ENCODE results near the gene OTOG.

Gene OTOG

DNA sequence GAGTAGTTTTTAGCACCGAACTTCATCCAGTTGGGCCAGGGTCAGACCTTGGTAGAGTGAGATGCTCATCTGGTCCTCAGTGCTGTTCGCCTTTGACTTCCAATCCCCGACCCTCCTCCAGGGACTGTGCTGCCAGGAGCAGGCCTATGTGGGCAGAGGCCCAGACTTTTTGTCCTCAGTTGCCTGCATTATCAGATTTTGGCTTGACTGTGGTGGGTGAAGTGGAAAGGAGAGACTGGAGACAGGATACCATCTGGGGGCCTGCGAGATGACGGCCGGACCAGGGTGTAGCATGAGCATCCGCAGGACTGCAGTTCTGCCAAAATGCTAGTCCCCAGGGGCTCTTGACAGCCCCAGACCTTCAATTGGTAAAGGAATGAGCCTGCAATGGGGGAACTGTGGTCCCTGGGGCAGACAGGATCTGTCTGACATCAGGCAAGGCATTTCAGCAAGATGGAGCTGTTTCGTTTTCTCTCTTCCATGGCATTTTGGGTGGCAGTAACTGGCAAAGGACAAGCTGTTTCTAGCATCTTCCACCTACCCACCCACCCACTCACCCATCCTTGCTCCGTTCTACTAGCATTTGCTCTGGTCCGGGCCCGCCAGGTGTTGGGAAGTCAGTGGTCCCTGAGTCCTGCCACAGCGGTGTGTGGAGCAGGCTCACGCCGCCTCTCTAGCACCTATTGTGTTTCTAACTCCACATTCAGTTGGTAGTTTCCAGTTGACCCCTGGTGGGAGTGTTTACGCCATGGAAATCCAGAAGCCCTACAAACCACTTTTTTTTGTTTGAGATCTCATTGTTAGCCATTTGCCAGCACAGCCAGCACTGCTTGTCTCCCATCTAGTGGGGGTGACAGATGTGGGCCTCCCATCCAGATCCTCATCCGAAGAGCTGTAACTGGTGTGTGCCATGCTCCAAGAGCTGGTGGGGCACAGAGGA lies 53.5 kb downstream of the OTOG start:
- no peaks in the 10 kb centered on the region for H3K9me3 ChIP-seq (ENCODE audit: control insufficient read depth in 5 of 5, low read length in 5 of 5)
- peaks cover 0 to 15% (median 9%) of the 10 kb centered on the region in 5 donors for H3K27me3 ChIP-seq (ENCODE audit: control insufficient read depth in 5 of 5, insufficient read depth in 4 of 5, low read length in 5 of 5)
- no peaks in the 10 kb centered on the region for H3K36me3 ChIP-seq (ENCODE audit: control insufficient read depth in 5 of 5, insufficient read depth in 5 of 5, low read length in 5 of 5)
- H3K4me3 ChIP-seq (ENCODE audit: low read depth in 1 of 5, low read length in 5 of 5) = no peak overlapping the region
- H3K27ac ChIP-seq (ENCODE audit: low read depth, low read length) = no peak overlapping the region
- H3K4me1 ChIP-seq (ENCODE audit: control insufficient read depth in 5 of 5, insufficient read depth in 5 of 5, low read length in 5 of 5) = no peaks in the 10 kb centered on the region
- H3K9ac ChIP-seq (ENCODE audit: low read length in 5 of 5) = no peak overlapping the region

DNA sequence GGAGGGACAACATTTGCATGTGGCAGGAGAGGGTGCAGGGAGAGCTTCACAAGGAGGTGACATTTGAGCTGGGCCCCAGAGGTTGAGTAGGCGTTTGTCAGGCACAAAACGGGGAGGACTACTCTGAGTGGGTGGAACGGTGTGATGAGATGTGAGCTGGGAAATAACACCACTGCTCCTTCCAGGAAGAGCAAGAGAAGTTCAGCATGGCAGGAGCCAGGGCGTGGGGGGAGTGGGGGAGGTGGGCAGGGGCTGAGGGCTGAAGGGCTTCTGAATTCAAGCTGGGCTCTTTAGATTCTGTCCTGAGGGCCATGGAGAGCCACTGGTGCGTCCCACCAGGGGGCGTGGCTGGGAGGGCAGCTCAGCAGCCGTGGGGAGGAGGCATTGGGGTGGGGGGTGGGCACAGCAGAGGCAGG lies 54.2 kb downstream of the OTOG start:
- Histone ChIP-seq H3K9me3 (ENCODE audit: control insufficient read depth in 5 of 5, low read length in 5 of 5) (no peaks in the 10 kb centered on the region), H3K9ac (ENCODE audit: low read length in 5 of 5) (no peak overlapping the region), H3K27ac (ENCODE audit: low read depth, low read length) (no peak overlapping the region), H3K27me3 (ENCODE audit: control insufficient read depth in 5 of 5, insufficient read depth in 4 of 5, low read length in 5 of 5) (peaks cover 0 to 17% (median 12%) of the 10 kb centered on the region in 5 donors), H3K4me1 (ENCODE audit: control insufficient read depth in 5 of 5, insufficient read depth in 5 of 5, low read length in 5 of 5) (no peaks in the 10 kb centered on the region), H3K36me3 (ENCODE audit: control insufficient read depth in 5 of 5, insufficient read depth in 5 of 5, low read length in 5 of 5) (no peaks in the 10 kb centered on the region), H3K4me3 (ENCODE audit: low read depth in 1 of 5, low read length in 5 of 5) (no peak overlapping the region)

DNA sequence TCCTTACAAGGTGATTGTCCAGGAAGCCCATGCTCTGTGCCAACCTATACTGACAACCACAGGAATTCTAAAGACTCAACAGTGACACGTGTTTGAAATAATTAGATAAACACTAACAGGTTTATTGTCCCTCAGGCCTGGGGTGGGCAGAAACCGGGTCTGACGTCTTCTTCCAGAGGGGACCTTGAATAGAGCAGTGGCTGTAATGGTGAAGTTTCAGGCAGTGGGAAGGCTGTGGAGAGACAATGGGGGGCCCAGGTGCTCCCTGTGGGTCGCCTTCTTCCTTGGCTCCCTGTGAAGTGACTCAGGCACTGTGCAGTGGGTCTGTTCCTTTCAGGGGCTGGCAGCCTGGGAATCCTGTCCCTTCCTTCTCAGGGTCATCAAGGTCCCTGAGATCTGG lies 54.6 kb downstream of the OTOG start:
- H3K9ac ChIP-seq (ENCODE audit: low read length in 5 of 5) = no peak overlapping the region
- H3K9me3 ChIP-seq (ENCODE audit: control insufficient read depth in 5 of 5, low read length in 5 of 5) = no peaks in the 10 kb centered on the region
- H3K4me3 ChIP-seq (ENCODE audit: low read depth in 1 of 5, low read length in 5 of 5) = no peak overlapping the region
- peaks cover 0 to 18% (median 12%) of the 10 kb centered on the region in 5 donors for H3K27me3 ChIP-seq (ENCODE audit: control insufficient read depth in 5 of 5, insufficient read depth in 4 of 5, low read length in 5 of 5)
- no peak overlapping the region for H3K27ac ChIP-seq (ENCODE audit: low read depth, low read length)
- no peaks in the 10 kb centered on the region for H3K36me3 ChIP-seq (ENCODE audit: control insufficient read depth in 5 of 5, insufficient read depth in 5 of 5, low read length in 5 of 5)
- no peaks in the 10 kb centered on the region for H3K4me1 ChIP-seq (ENCODE audit: control insufficient read depth in 5 of 5, insufficient read depth in 5 of 5, low read length in 5 of 5)

DNA sequence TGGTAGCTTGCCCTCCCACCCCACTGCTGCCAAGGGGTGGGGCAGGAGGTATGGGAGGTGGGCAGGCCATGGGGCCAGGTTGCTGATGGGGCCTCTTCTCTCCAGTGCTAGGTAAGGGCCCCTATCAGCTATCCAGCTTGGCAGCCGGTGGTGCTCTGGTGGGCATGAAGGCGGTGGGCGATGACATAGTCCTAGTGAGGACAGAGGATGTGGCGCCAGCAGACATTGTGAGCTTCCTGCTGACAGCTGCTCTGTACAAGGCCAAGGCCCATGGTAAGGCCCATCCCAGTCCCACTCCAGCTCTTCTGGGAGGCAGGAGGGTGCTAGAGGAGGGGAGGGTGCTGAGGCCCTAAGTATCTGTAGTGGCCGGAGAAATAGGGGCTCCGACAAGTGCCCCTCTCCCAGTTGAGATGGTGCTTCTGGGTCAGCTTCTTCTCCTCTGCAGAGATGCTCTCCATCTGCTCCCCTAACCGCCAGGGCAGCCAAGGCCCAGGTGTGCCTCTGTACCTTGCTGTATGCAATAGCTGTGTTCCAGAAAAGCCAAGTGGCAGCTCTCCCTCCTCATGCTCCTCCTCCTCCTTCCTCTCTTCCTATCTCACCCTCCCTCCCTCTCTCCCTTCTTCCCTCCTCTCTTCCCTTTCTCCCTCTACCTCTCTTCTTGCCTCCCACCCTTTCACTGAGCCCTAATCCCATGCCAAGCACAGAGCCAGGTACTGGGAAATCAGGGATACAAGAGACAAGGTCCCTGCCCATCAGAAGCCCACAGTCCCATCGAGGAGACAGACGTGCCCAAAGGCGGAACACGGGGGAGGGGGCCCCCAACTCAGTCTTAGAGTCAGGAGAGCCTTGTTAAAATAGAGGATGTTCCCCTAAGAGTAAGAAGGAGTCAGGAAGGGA lies 55.3 kb downstream of the OTOG start:
- H3K27ac ChIP-seq (ENCODE audit: low read depth, low read length) = no peak overlapping the region
- no peaks in the 10 kb centered on the region for H3K36me3 ChIP-seq (ENCODE audit: control insufficient read depth in 5 of 5, insufficient read depth in 5 of 5, low read length in 5 of 5)
- no peak overlapping the region for H3K4me3 ChIP-seq (ENCODE audit: low read depth in 1 of 5, low read length in 5 of 5)
- H3K9ac ChIP-seq (ENCODE audit: low read length in 5 of 5) = no peak overlapping the region
- H3K9me3 ChIP-seq (ENCODE audit: control insufficient read depth in 5 of 5, low read length in 5 of 5) = no peaks in the 10 kb centered on the region
- peaks cover 0 to 19% (median 12%) of the 10 kb centered on the region in 5 donors for H3K27me3 ChIP-seq (ENCODE audit: control insufficient read depth in 5 of 5, insufficient read depth in 4 of 5, low read length in 5 of 5)
- H3K4me1 ChIP-seq (ENCODE audit: control insufficient read depth in 5 of 5, insufficient read depth in 5 of 5, low read length in 5 of 5) = no peaks in the 10 kb centered on the region

DNA sequence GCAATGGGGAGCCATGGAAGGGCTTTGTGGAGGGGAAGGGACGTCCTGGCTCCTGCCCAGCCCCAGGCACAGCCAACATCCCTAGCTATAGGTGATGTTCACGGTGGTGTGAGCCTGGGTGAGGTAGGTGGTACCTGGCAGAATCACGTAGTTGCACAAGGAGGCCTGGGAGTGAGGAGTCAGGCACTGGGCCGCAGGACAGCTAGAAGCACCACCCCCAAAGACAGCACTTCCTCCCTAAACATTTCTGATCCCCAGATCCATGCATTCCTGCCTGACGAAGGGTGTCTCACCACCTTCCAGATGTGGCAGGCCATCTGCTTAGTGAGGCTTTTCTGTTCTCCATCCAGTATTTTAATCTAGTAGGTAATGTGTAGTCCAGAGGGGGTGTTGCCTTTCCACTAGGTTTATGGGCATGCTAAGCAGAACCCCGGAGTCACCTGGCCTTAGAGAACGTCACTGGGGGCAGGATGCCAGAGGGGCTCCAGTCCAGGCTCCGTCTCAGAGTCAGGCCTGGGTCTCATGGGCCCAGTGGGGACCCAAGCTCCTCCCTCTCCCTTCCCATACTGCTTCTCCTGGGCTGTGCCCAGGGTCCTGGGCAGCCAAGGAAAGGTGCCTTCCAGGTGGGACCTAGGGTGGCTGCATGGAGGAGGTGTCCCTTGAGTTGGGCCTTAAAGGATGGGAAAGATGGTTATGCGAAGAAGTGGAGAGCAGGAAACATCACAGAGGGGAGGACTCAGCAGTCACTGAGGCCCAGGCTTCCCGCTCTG lies 56.2 kb downstream of the OTOG start:
- Histone ChIP-seq H3K36me3 (ENCODE audit: control insufficient read depth in 5 of 5, insufficient read depth in 5 of 5, low read length in 5 of 5) (no peaks in the 10 kb centered on the region), H3K4me3 (ENCODE audit: low read depth in 1 of 5, low read length in 5 of 5) (no peak overlapping the region), H3K27ac (ENCODE audit: low read depth, low read length) (no peak overlapping the region), H3K9ac (ENCODE audit: low read length in 5 of 5) (no peak overlapping the region), H3K4me1 (ENCODE audit: control insufficient read depth in 5 of 5, insufficient read depth in 5 of 5, low read length in 5 of 5) (no peaks in the 10 kb centered on the region), H3K9me3 (ENCODE audit: control insufficient read depth in 5 of 5, low read length in 5 of 5) (no peaks in the 10 kb centered on the region), H3K27me3 (ENCODE audit: control insufficient read depth in 5 of 5, insufficient read depth in 4 of 5, low read length in 5 of 5) (peaks cover 0 to 19% (median 12%) of the 10 kb centered on the region in 5 donors)

DNA sequence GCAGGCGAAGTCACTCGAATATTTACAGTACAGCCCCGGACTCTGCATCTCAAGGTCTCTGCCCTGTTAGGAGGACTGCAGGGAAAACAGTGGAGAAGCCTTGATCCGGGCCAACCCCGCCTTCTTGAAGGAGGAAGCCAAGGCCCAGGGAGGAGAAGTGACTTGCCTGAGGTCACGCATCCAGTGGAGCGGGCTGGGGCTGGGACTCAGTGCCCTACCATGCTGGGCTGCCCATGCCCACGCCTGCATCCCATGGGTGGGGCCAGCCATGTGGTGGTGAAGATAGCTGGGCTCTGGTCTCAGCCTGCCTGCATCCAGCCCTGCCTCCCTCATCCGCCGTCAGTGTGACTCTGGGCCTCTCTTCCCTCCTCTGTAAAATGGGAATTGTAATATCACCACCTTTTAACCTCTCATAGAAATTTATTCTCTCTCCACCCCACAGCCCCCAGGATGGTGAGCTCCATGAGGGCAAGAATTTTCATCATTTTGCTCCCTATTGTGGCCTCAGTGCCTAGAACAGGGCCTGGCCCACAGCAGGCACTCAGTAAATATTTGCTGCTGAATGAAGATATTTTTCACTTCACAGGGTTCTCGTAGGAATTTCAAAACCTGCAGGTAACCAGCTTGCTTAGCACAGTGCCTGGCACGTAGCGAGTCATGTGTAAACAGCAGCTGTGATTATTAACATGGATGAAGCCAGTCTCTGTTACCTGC lies 57.3 kb downstream of the OTOG start:
- Histone ChIP-seq H3K9me3 (ENCODE audit: control insufficient read depth in 5 of 5, low read length in 5 of 5) (no peaks in the 10 kb centered on the region), H3K4me3 (ENCODE audit: low read depth in 1 of 5, low read length in 5 of 5) (no peak overlapping the region), H3K27me3 (ENCODE audit: control insufficient read depth in 5 of 5, insufficient read depth in 4 of 5, low read length in 5 of 5) (peaks cover 0 to 18% (median 12%) of the 10 kb centered on the region in 5 donors), H3K9ac (ENCODE audit: low read length in 5 of 5) (no peak overlapping the region), H3K27ac (ENCODE audit: low read depth, low read length) (no peak overlapping the region), H3K36me3 (ENCODE audit: control insufficient read depth in 5 of 5, insufficient read depth in 5 of 5, low read length in 5 of 5) (no peaks in the 10 kb centered on the region), H3K4me1 (ENCODE audit: control insufficient read depth in 5 of 5, insufficient read depth in 5 of 5, low read length in 5 of 5) (no peaks in the 10 kb centered on the region)

DNA sequence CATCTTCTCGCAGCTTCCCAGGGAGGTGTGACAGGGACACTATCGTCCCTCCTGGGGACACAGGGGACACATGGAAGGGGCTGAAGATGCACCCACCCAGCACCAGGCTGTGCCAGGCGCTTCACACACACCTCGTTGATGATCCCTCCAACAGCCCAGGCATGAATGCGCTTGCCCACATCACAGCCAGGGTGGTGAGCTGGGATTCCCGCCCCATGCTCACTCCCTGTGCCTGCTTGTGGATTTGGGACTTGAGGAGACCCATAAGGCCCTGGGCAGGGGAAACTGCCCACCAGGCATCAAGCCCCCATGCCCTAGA lies 57.8 kb downstream of the OTOG start:
- Histone ChIP-seq H3K36me3 (ENCODE audit: control insufficient read depth in 5 of 5, insufficient read depth in 5 of 5, low read length in 5 of 5) (no peaks in the 10 kb centered on the region), H3K4me3 (ENCODE audit: low read depth in 1 of 5, low read length in 5 of 5) (no peak overlapping the region), H3K27me3 (ENCODE audit: control insufficient read depth in 5 of 5, insufficient read depth in 4 of 5, low read length in 5 of 5) (peaks cover 0 to 14% (median 8%) of the 10 kb centered on the region in 5 donors), H3K9me3 (ENCODE audit: control insufficient read depth in 5 of 5, low read length in 5 of 5) (no peaks in the 10 kb centered on the region), H3K9ac (ENCODE audit: low read length in 5 of 5) (no peak overlapping the region), H3K4me1 (ENCODE audit: control insufficient read depth in 5 of 5, insufficient read depth in 5 of 5, low read length in 5 of 5) (no peaks in the 10 kb centered on the region), H3K27ac (ENCODE audit: low read depth, low read length) (no peak overlapping the region)

DNA sequence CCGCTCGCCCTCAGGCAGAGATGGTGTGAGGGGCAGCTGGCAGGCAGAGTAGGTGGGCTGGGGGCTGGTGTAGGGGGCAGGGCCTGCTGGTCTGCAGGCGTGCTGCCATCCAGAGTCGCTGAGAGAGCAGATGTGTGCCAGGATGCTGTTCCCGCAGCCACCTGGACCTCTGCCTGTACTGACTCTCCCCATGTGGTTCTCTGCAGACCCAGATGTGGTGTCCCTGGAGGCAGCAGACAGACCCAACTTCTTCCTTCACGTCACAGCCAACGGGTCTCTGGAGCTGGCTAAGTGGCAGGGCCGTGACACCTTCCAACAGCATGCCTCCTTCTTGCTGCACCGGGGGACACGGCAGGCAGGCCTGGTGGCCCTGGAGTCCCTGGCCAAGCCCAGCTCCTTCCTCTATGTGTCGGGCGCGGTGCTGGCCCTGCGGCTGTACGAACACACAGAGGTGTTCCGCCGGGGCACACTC lies 58.6 kb downstream of the OTOG start:
- Histone ChIP-seq H3K9me3 (ENCODE audit: control insufficient read depth in 5 of 5, low read length in 5 of 5) (no peaks in the 10 kb centered on the region), H3K4me1 (ENCODE audit: control insufficient read depth in 5 of 5, insufficient read depth in 5 of 5, low read length in 5 of 5) (no peaks in the 10 kb centered on the region), H3K9ac (ENCODE audit: low read length in 5 of 5) (no peak overlapping the region), H3K27me3 (ENCODE audit: control insufficient read depth in 5 of 5, insufficient read depth in 4 of 5, low read length in 5 of 5) (peaks cover 0 to 15% (median 4%) of the 10 kb centered on the region in 5 donors), H3K27ac (ENCODE audit: low read depth, low read length) (no peak overlapping the region), H3K36me3 (ENCODE audit: control insufficient read depth in 5 of 5, insufficient read depth in 5 of 5, low read length in 5 of 5) (no peaks in the 10 kb centered on the region), H3K4me3 (ENCODE audit: low read depth in 1 of 5, low read length in 5 of 5) (no peak overlapping the region)
